HepG2 (cell line): Measurements from ENCODE around the gene CCDC3. TPM values are rescaled to one million over a fixed set of nuclear protein-coding genes. Genes with fewer than 3 reads are reported as not detected.

Experiments
- ATAC-seq: fragments of 200-7000 bp; cut with Tn5 transposase; 3 replicates; pipeline ENCODE4 v1.9.1; 2020; ENCODE audit warnings: mild to moderate bottlenecking, moderate library complexity
- BruUV-seq: library from RNA; stranded (reverse); fragments of 400-500 nt; replicated peaks from 2 replicates; lab custom pipeline; 2021; lab: Mats Ljungman, UMichigan
- CTCF ChIA-PET: fragments of 300-600 bp; formaldehyde crosslinking; extraction: SDS; loops from one replicate; lab custom pipeline; 2021; ENCODE audit warnings: low total read pairs, inconsistent platforms, low intra/inter-chr PET ratio; lab: Yijun Ruan, JAX
- POLR2A ChIA-PET: fragments of 350-600 bp; sonication (Branson Sonifier 250); formaldehyde crosslinking; loops from one replicate; lab custom pipeline; 2020; ENCODE audit warnings: antibody characterized with exemption, inconsistent platforms; lab: Yijun Ruan, JAX
- DNase-seq: peaks from one replicate; pipeline ENCODE4 v3.0.0-alpha.2; 2015; ENCODE audit warnings: low spot score
- FAIRE-seq: peaks from 3 replicates; lab custom pipeline; 2011; peaks lifted over from hg19 to GRCh38; lab: Jason Lieb, UNC
- H2AFZ ChIP-seq: one replicate; pipeline ENCODE4 v1.6.1; 2011; ENCODE audit warnings: low read length, inconsistent platforms
- H3K27ac ChIP-seq: fragments of 300-600 bp; 3 replicates; pipeline ENCODE4 v1.8.0; 2011; ENCODE audit warnings: mixed run types, mild to moderate bottlenecking, mixed read lengths, low read length, inconsistent platforms; ENCODE audit not compliant: insufficient read depth; ENCODE audit errors: extremely low read length
- H3K27me3 ChIP-seq, 2 experiments: fragments of 200-600 bp in 1 of 2; 2 replicates in 1 of 2; 3 replicates in 1 of 2; pipeline versions ENCODE4 v1.6.0 to v1.8.0; 2011; ENCODE audit warnings: low read length in 2 of 2, mild to moderate bottlenecking in 2 of 2, moderate library complexity in 2 of 2, inconsistent platforms in 1 of 2; ENCODE audit not compliant: insufficient read depth in 2 of 2, control insufficient read depth in 1 of 2
- H3K36me3 ChIP-seq, 2 experiments: fragments of 200-600 bp in 1 of 2; replicated peaks in 1 of 2; 2 replicates in 1 of 2; 3 replicates in 1 of 2; pipeline versions ENCODE4 v1.5.1 to v1.8.0; 2011; ENCODE audit warnings: low read length in 2 of 2, inconsistent platforms in 1 of 2; ENCODE audit not compliant: insufficient read depth in 2 of 2, control insufficient read depth in 1 of 2
- H3K4me1 ChIP-seq: 2 replicates; pipeline ENCODE4 v1.5.1; 2012; ENCODE audit warnings: low read length, inconsistent platforms; ENCODE audit not compliant: insufficient read depth
- H3K4me2 ChIP-seq: 2 replicates; pipeline ENCODE4 v1.6.0; 2011; ENCODE audit warnings: low read depth, low read length, inconsistent platforms
- H3K4me3 ChIP-seq, 3 experiments: fragments of 200-600 bp in 1 of 3; sonication (generic), shearing (Covaris generic) in 1 of 3; replicated peaks in 1 of 3; 2 replicates each; pipeline ENCODE4 v1.5.1; 2011 to 2016; ENCODE audit warnings: low read length in 3 of 3, inconsistent platforms in 2 of 3, low read depth in 2 of 3, mild to moderate bottlenecking in 2 of 3, control low read depth in 1 of 3, mixed read lengths in 1 of 3; ENCODE audit not compliant: insufficient read depth in 1 of 3
- H3K79me2 ChIP-seq: one replicate; pipeline ENCODE4 v1.6.1; 2011; ENCODE audit warnings: low read length, inconsistent platforms; ENCODE audit not compliant: insufficient read depth
- H3K9ac ChIP-seq: 2 replicates; pipeline ENCODE4 v1.6.0; 2011; ENCODE audit warnings: mild to moderate bottlenecking, low read depth, low read length, inconsistent platforms; ENCODE audit not compliant: insufficient read depth
- H3K9me3 ChIP-seq: 2 replicates; pipeline ENCODE4 v1.5.1; 2012; ENCODE audit warnings: mild to moderate bottlenecking, low read length
- H4K20me1 ChIP-seq: 2 replicates; pipeline ENCODE4 v1.6.0; 2011; ENCODE audit warnings: inconsistent platforms, mild to moderate bottlenecking, low read length, moderate library complexity; ENCODE audit not compliant: insufficient read depth
- BCL6 ChIP-seq: IDR thresholded peaks from 2 replicates; pipeline ENCODE4 v1.6.1; 2016; ENCODE audit warnings: missing genetic modification reagents, missing compliant biosample characterization
- DNMT3B ChIP-seq: conservative IDR thresholded peaks from 2 replicates; pipeline ENCODE4 v1.6.1; 2016; ENCODE audit warnings: missing biosample characterization, control low read depth
- ELF3 ChIP-seq: IDR thresholded peaks from 2 replicates; pipeline ENCODE4 v1.6.1; 2016; ENCODE audit warnings: missing genetic modification reagents, missing compliant biosample characterization
- HOXA9 ChIP-seq: sonication (generic); formaldehyde crosslinking; IDR thresholded peaks from 2 replicates; pipeline ENCODE4 v1.8.1; 2022; ENCODE audit warnings: missing genetic modification reagents, mild to moderate bottlenecking, moderate library complexity, borderline replicate concordance
- JUN ChIP-seq: sonication (generic); formaldehyde crosslinking; IDR thresholded peaks from 2 replicates; pipeline ENCODE4 v1.4.0; 2020; ENCODE audit warnings: mild to moderate bottlenecking, missing genetic modification reagents
- KAT2B ChIP-seq: fragments of 150-350 bp; IDR thresholded peaks from 2 replicates; pipeline ENCODE4 v1.6.1; 2014; ENCODE audit warnings: low read depth, low read length, borderline replicate concordance
- KDM3A ChIP-seq: IDR thresholded peaks from 2 replicates; pipeline ENCODE4 v1.6.1; 2018; ENCODE audit warnings: low read depth, missing compliant biosample characterization
- LBX2 ChIP-seq: sonication (generic); formaldehyde crosslinking; IDR thresholded peaks from 2 replicates; pipeline ENCODE4 v1.5.0; 2020; ENCODE audit warnings: missing genetic modification reagents, mild to moderate bottlenecking, borderline replicate concordance
- ONECUT2 ChIP-seq: sonication (generic); formaldehyde crosslinking; IDR thresholded peaks from 2 replicates; pipeline ENCODE4 v1.4.0; 2020; ENCODE audit warnings: missing genetic modification reagents
- PRDM15 ChIP-seq: sonication (generic); formaldehyde crosslinking; IDR thresholded peaks from 2 replicates; pipeline ENCODE4 v1.4.0; 2020; ENCODE audit warnings: missing genetic modification reagents
- RELA ChIP-seq: sonication (generic); formaldehyde crosslinking; IDR thresholded peaks from 2 replicates; pipeline ENCODE4 v1.4.0; 2020; ENCODE audit warnings: missing genetic modification reagents
- SMARCE1 ChIP-seq: fragments of 450-650 bp; IDR thresholded peaks from 2 replicates; pipeline ENCODE4 v1.6.1; 2017; ENCODE audit warnings: borderline replicate concordance
- ZNF260 ChIP-seq: sonication (generic); formaldehyde crosslinking; IDR thresholded peaks from 2 replicates; pipeline ENCODE4 v1.4.0; 2020; ENCODE audit warnings: missing genetic modification reagents, low read depth, mild to moderate bottlenecking, borderline replicate concordance
- ZNF484 ChIP-seq: sonication (generic); formaldehyde crosslinking; IDR thresholded peaks from 2 replicates; pipeline ENCODE4 v1.5.1; 2020; ENCODE audit warnings: mild to moderate bottlenecking, low read depth, missing genetic modification reagents, borderline replicate concordance
- ZNF563 ChIP-seq: sonication (generic); formaldehyde crosslinking; IDR thresholded peaks from 2 replicates; pipeline ENCODE4 v1.8.0; 2022; ENCODE audit warnings: mild to moderate bottlenecking, moderate library complexity, missing genetic modification reagents
- ZNF597 ChIP-seq: sonication (generic); formaldehyde crosslinking; IDR thresholded peaks from 2 replicates; pipeline ENCODE4 v1.5.0; 2020; ENCODE audit warnings: missing genetic modification reagents
- WGBS: methylation state at CpG from one replicate; pipeline ENCODE4 v1.1.6; 2017; ENCODE audit warnings: low lambda C conversion rate; 5-methylcytosine and 5-hydroxymethylcytosine counted together
- in situ Hi-C: cut with HindIII; loops from 2 replicates; pipeline ENCODE4 v1.10.0; 2017; ENCODE audit warnings: low pct_unique_long_range_greater_than_20kb; ENCODE audit not compliant: extremely low pct_ligation_motif_present
- intact Hi-C: fragments of 100-400 bp; cut with micrococcal nuclease; formaldehyde crosslinking; loops from one replicate; pipeline ENCODE4 v1.10.0; 2022; ENCODE audit not compliant: unreplicated experiment
- polyA plus RNA-seq, 8 experiments: library from polyadenylated mRNA; depleted of rRNA in 3 of 8; stranded (reverse) in 7 of 8; unstranded in 1 of 8; fragments of >200 nt; fragmentation: Illumina TruSeq in 4 of 8; extraction: Trizol in 4 of 8; gene quantifications; 2 replicates each; pipeline versions ENCODE4 v1.2.1 to v1.2.3, GENCODE V29; 2011 to 2016; ENCODE audit warnings: low read depth in 4 of 8, missing spikeins in 1 of 8, mixed read lengths in 1 of 8; ENCODE audit not compliant: insufficient read depth in 1 of 8
- total RNA-seq, 5 experiments: library from RNA; depleted of rRNA; stranded (reverse); fragments of >200 nt; fragmentation: Illumina TruSeq; extraction: Trizol; gene quantifications; 2 replicates each; pipeline ENCODE4 v1.2.3, GENCODE V29; 2016; ENCODE audit warnings: low read depth in 1 of 5

The CCDC3 gene
- total and polyA plus RNA-seq, 2 of the 13 experiments (the other 11 are each of a cell fraction or from before 2014, with no cell fraction given) = not detected

- no TSS peak for BruUV-seq
- Histone ChIP-seq H3K9ac (no peak overlapping the region), H3K79me2 (no peaks in the 10 kb centered on the region), H3K36me3 (no peaks in the 10 kb centered on the region), H3K27me3 (peaks cover 0 to 2% of the 10 kb centered on the region in 2 experiments; a peak in 2 of 5 replicates), H2AFZ (no peak overlapping the region), H3K9me3 (no peaks in the 10 kb centered on the region), H4K20me1 (no peaks in the 10 kb centered on the region), H3K4me3 (no peak overlapping the region), H3K4me2 (no peak overlapping the region), H3K27ac (no peak overlapping the region), H3K4me1 (peaks cover 11% of the 10 kb centered on the region)
- intact Hi-C loops (no loop called here), in situ Hi-C loops (no loop called here)
- ChIA-PET CTCF (no interaction called here), POLR2A (no interaction called here)
- ATAC-seq = no peak; the same call in 2 of the 3 replicates
- 86% methylated on average over 8 of the region's 8 CpGs for WGBS
- DNase-seq = no peak
- no peak for FAIRE-seq
- no peak for TF ChIP-seq ZNF563 (CRISPR knock-in tag)
- no peak for TF ChIP-seq SMARCE1
- TF ChIP-seq ZNF597 (CRISPR knock-in tag) = no peak
- TF ChIP-seq LBX2 (CRISPR knock-in tag) = no peak
- TF ChIP-seq PRDM15 (CRISPR knock-in tag) = no peak
- no peak for TF ChIP-seq HOXA9 (CRISPR knock-in tag)
- no peak for TF ChIP-seq JUN
- no peak for TF ChIP-seq ONECUT2
- TF ChIP-seq DNMT3B = no peak
- no peak for TF ChIP-seq KDM3A
- TF ChIP-seq ELF3 (CRISPR knock-in tag) = no peak
- no peak for TF ChIP-seq ZNF260 (CRISPR knock-in tag)
- no peak for TF ChIP-seq KAT2B
- no peak for TF ChIP-seq BCL6 (CRISPR knock-in tag)
- TF ChIP-seq RELA (CRISPR knock-in tag) = no peak
- TF ChIP-seq ZNF484 (CRISPR knock-in tag) = no peak
These were observed 40.6 kb downstream of the CCDC3 start for GRCh38 chr10:12960941-12961340.
